GM18868 (cell line): ENCODE results near the gene IGLL1.
"Not testable (repeated sequence)": the region's sequence is repeated elsewhere in the genome, so short reads cannot be mapped to it uniquely, and the experiment has no call there.

Experiments
- ATAC-seq: cut with Tn5 transposase; IDR thresholded peaks from one replicate; pipeline ENCODE4 v1.9.1; 2021; ENCODE audit warnings: mild to moderate bottlenecking, moderate library complexity; ENCODE audit not compliant: unreplicated experiment

IGLL1 gene

GRCh38 chr22:23564276-23564675, 15.8 kb downstream of the IGLL1 start:
- no peak for ATAC-seq

DNA sequence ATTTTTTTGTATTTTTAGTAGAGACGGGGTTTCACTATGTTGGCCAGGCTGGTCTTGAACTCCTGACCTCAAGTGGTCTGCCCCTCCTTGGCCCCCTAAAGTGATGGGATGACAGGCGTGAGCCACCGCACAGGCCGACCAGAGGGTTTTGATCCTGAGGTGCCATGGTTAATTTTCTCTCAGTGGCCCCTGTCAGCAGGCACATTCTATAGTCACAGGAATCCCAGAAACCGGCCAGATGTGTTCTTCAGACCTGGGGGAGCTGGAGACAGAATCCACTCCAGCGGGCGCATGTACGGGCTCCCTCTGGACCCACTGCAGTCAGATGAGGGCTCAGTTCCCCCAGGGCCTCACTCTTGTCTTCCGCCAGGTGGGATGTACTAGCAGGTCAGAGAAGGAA, 17.0 kb downstream of the IGLL1 start:
- ATAC-seq: no peak

GRCh38 chr22:23562186-23562585, 17.9 kb downstream of the IGLL1 start:
- ATAC-seq: no peak

DNA sequence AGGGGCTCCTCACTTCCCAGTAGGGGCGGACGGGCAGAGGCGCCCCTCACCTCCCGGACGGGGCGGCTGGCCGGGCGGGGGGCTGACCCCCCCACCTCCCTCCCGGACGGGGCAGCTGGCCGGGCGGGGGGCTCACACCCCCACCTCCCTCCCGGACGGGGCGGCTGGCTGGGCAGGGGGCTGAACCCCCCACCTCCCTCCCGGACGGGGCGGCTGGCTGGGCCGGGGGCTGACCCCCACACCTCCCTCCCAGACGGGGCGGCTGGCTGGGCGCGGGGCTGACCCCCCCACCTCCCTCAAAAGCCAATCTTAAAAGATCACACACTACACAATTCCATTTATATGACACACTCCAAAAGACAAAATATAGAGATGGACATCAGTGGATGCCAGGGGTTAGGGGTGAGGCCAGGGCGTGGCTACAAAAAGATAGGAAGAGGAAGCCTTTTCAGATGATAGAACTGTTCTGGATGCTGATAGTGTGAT, 19.0 kb downstream of the IGLL1 start:
- ATAC-seq: not testable (repeated sequence)

DNA sequence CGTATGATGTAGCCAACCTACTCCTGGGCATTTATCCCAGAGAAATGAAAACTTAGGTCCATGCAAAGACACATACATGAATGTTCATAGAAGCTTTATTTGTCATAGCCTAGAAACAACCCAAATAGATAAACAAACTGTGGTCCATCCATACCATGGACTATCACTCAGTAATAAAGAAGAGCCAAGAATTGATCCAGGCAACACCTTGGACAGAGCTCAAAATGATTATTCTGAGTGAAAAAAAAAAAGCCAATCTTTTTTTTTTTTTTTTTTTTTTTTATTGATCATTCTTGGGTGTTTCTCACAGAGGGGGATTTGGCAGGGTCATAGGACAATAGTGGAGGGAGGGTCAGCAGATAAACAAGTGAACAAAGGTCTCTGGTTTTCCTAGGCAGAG, 19.9 kb downstream of the IGLL1 start:
- ATAC-seq: not testable (repeated sequence)

DNA sequence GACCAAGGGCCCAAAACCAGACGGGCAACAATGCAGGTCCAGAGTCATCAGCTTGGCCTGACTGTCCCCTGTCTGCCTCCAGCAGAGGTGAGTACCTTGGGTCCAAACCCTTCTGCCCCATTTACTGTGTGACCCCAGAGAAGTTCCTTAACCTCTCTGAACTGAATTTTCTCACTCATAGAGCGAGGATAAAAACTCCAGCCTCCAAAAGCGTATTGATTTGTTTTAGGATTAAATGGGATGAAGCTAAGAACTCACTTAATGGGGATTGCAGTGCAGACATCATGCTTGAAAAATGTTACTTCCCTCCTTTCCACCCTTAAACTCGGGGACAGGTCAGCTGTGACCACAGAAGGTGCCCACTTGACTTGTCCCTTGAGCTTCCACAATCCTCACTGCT, 22.6 kb downstream of the IGLL1 start:
- ATAC-seq: no peak

DNA sequence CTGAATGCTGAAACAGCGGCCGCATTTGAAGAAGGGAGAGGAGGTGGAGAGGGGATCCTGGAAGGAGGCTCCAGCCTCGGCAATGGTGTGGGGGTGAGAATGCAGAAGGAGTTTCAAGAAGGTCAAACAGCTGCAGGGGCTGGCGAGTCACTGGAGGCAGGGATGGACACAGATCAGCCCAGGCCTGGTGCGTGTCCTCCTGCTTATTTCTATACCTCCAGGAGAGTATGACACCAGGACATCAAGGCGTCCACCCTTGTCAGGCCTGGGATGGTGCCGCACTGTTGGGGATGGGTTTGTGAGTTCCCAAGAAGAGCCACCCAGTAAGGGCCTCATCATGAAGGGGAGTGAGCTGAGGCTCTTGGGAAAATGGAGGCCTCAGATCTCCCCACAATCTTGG, 23.1 kb downstream of the IGLL1 start:
- ATAC-seq: no peak

DNA sequence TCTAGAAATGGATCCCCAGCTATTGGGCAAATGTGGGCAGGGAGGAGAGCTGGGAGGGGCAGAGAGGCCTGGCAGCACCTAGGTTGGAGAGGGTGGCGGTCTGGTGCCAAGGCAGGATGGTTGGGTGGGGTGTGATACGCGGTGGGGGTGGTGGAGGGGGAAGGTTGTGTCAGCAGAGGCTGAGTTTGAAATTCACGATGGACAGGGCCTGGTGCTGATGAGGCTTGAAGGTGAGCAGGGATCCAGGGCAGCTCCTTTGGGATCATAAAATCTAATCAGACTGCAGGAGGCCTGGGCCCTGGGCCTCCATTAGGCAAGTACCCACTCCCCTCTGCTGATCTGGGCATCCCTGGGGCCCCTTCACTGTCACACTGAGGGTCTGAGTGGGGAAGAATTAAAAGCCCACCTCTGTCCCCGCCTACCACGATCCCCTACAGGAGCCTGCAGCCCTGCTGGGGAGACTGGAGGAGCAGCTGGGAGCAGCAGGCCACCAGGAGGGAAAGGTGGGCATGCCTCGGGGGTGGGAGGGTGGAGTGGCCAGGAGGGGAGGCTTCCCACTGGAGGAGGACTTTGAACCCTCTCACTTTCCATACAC, 24.0 kb downstream of the IGLL1 start:
- no peak for ATAC-seq

DNA sequence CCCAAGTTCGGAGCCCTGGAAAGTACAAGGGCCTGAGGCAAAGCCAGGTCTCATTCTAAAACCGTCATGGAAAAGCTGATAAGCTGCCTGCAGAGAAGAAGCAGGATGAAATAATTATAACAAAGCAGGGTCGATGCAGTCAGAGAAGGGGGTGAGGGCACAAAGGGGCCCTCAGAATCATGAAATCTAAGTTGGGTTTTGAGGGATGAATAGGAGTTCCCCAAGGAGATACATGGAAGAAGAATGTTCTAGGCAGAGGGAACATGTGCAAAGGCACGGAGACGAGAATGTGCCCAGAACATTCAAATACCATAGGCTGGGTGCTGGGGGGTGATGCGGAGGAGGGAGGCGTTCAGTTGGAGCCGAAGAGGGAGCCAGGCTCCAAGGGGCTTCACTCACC, 25.0 kb downstream of the IGLL1 start:
- ATAC-seq: no peak

GRCh38 chr22:23553924-23554870, 25.9 kb downstream of the IGLL1 start:
- ATAC-seq: no peak

- ATAC-seq: no peak
Measured at GRCh38 chr22:23553438-23553837, 26.7 kb downstream of the IGLL1 start.

- no peak for ATAC-seq
Measured at GRCh38 chr22:23552573-23552972, 27.5 kb downstream of the IGLL1 start.

DNA sequence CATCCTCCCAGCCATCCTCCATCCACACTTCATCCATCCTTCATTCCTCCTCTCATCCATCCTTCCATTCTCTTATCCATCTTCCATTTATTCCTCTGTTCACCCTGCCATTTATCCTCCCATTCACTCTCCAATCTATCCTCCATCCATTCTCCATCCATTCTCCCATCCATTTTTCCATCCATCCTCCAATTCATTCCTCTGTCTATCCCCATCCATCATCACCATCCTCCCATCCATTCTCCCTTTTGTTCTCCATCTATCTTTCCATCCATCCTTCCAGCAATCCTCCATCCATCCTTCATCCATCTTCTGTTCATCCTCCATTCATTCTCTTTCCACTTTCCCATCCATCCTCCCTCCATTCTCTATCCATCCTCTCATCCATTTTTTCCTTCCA, 28.7 kb downstream of the IGLL1 start:
- ATAC-seq: no peak

- ATAC-seq: no peak
Measured at GRCh38 chr22:23550049-23550650, 29.9 kb downstream of the IGLL1 start.

DNA sequence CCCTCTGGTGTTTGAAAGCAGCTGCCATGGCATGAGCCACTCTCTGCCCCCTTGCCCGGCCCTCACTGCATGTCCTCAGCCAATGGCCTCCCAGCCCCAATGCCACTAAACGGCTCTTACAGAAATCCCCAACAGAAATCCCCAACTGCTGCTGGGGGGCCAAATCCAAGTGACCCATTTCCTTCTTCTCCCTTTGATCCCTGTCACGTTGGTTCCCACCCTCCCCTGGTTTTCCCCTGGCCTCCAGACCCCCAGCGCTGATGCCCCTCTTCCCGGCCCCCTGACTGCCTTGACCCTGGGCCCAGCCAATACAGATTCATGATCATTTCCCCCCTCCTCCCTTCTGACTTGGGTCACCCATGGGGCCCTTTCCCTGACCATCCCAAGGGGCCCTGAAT, 30.9 kb downstream of the IGLL1 start:
- no peak for ATAC-seq

DNA sequence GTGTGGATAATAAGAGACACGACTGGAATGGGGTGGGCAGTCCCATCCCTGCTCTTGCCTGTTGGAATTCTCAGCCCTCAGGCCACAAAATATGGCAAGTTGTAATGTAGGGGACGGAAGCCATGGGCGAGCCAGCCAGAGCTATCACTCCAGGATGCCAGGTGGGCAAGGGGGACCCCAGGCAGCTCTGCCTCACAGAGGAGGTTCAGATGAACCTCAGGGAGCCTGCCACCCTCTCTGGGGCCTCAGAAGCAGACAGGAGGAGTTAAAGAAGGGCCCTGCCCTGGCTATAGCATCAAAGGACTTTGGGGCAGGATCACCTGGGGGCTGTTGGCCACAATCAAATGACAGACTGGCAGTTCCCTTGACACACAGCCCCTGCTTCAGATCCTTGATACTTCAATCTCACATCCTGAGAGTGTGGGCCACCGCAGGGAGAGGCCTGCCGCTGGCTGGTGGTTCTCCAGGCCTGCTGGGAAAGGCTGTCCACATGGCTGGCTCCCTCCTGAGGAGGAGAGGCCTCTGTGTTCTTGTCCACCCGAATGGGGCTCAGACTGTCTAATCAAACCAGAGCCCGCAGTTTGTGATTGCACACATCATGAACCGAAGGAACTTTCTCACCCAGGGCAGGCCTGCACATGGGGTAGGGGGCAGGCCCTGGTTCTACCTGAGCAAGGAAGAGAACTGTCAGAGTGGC, 31.4 kb downstream of the IGLL1 start:
- no peak for ATAC-seq

GRCh38 chr22:23547818-23548500, 32.1 kb downstream of the IGLL1 start:
- no peak for ATAC-seq

GRCh38 chr22:23547382-23547781, 32.7 kb downstream of the IGLL1 start:
- not testable (repeated sequence) for ATAC-seq

DNA sequence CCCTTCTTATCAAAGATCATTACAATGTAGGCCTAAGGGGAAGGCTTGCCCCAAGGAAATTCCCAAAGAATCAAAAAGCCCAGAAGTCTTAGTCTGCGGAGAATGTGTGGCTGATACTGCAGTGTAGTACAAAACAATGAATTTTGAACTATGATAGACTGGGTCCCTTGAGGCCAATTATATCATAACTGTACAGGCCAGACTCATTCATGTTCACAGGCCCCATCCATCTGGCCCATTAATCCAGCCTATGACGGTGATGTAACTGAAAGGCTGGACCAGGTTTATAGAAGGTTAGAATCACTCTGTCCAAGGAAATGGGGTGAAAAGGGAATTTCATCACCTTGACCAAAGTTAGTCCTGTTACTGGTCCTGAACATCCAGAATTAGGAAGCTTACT, 35.2 kb downstream of the IGLL1 start:
- ATAC-seq: no peak

DNA sequence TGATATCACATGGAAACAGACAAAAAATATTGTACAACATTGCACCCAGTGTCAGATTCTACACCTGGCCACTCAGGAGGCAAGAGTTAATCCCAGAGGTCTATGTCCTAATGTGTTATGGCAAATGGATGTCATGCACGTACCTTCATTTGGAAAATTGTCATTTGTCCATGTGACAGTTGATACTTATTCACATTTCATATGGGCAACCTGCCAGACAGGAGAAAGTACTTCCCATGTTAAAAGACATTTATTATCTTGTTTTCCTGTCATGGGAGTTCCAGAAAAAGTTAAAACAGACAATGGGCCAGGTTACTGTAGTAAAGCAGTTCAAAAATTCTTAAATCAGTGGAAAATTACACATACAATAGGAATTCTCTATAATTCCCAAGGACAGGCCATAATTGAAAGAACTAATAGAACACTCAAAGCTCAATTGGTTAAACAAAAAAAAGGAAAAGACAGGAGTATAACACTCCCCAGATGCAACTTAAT, 36.5 kb downstream of the IGLL1 start:
- not testable (repeated sequence) for ATAC-seq
